ENCODE measurements around the gene STIM2.

Gene STIM2

GRCh38 chr4:26873391-26874026 lies 12.9 kb downstream of the STIM2 start:
- Mint-ChIP-seq H3K27ac (peak overlapping the region; percentile 92 to 93), H3K27me3 (no peaks in the 10 kb centered on the region), H3K4me3 (peak overlapping the region; percentile 58 to 68), H3K9me3 (peaks cover 0 to 8% of the 10 kb centered on the region in 2 donors), H3K4me1 (peaks cover 82% of the 10 kb centered on the region)
- DNase-seq (peak; percentile 64 to 90), ATAC-seq (peak; percentile 99)

DNA sequence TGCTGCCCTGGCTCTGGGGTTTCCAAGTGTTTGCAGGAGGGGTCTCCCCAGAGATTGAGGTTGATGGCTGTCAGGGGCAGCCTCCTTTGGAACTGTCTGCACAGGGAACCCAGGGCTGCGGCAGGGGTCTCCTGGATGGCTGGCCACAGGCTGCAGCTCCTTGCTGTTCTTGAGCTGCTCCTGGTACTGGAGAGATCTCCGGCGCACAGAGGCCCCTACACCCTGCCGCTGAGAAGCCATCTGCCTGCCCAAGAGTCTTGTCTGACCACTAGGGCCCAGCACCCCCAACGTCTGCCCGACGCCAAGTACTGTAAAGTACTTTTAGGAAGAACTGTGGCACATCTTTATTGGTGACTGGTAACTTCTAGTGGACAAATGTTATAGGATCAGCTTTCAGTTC lies 13.5 kb downstream of the STIM2 start:
- no peak for ATAC-seq
- peak overlapping the region in 1 of 2 donors; percentile 93 for H3K27ac Mint-ChIP-seq
- no peaks in the 10 kb centered on the region for H3K27me3 Mint-ChIP-seq
- H3K9me3 Mint-ChIP-seq, result peaks cover 0 to 8% of the 10 kb centered on the region in 2 donors
- H3K4me3 Mint-ChIP-seq, result peak overlapping the region in 1 of 2 donors; percentile 68
- peaks cover 82% of the 10 kb centered on the region for H3K4me1 Mint-ChIP-seq
- no peak for DNase-seq

DNA sequence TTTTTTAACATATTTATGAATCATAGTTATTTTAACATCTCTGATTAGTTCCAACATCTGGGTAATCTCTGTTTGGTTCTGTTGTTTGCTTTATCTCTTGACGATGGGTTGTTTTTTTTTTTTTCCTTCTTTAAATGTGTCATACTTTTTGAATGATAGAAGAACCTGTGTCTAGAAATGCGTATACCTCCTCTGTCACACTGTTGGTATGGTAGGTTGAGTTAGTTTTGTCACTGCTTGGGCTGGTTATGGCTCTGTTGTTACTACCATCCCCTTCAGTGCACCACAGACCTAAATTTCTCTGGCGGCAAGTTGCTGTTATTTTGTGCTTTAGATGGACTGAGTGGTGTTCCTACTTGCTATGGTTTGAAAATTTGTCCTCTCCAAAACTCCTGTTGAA lies 16.8 kb downstream of the STIM2 start:
- H3K9me3 Mint-ChIP-seq, result peaks cover 0 to 8% of the 10 kb centered on the region in 2 donors
- ATAC-seq (no peak), DNase-seq (no peak)
- no peaks in the 10 kb centered on the region for H3K27me3 Mint-ChIP-seq
- H3K27ac Mint-ChIP-seq, result peak overlapping the region; percentile 85 to 94
- peaks cover 84% of the 10 kb centered on the region for H3K4me1 Mint-ChIP-seq
- H3K4me3 Mint-ChIP-seq, result peak overlapping the region; percentile 27 to 64

- Mint-ChIP-seq H3K27me3 (no peaks in the 10 kb centered on the region), H3K27ac (peak overlapping the region; percentile 85 to 94), H3K4me1 (peaks cover 84% of the 10 kb centered on the region), H3K9me3 (peaks cover 0 to 8% of the 10 kb centered on the region in 2 donors), H3K4me3 (peak overlapping the region; percentile 59 to 64)
- DNase-seq, result no peak
- no peak for ATAC-seq
These were observed 17.3 kb downstream of the STIM2 start for GRCh38 chr4:26877961-26878360.

GRCh38 chr4:26878794-26879391 lies 18.3 kb downstream of the STIM2 start:
- H3K9me3 Mint-ChIP-seq, result peaks cover 0 to 8% of the 10 kb centered on the region in 2 donors
- peak overlapping the region; percentile 85 to 94 for H3K27ac Mint-ChIP-seq
- ATAC-seq (peak; percentile 80), DNase-seq (peak in 1 of 2 donors; percentile 30)
- H3K4me3 Mint-ChIP-seq, result peak overlapping the region; percentile 59 to 64
- peaks cover 81% of the 10 kb centered on the region for H3K4me1 Mint-ChIP-seq
- no peaks in the 10 kb centered on the region for H3K27me3 Mint-ChIP-seq

DNA sequence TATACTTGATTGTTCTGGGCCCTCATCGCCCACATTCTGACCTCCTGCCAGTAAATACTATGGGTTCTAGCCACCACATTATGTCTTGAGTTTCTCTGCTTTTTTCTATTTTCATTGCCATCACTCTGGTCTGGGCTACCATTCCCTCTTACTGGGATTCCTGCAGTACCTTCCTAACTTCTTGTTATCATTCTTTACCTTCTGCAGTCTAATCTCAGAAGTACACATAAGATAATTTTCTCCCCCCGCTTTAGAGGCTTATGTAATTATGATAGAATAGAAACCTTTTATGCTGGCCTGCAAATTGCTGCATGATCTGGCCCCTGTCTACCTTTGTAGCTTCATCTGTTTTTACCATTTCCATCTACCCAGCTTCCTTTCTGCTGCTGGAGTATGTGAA lies 19.2 kb downstream of the STIM2 start:
- peaks cover 0 to 8% of the 10 kb centered on the region in 2 donors for H3K9me3 Mint-ChIP-seq
- no peak for ATAC-seq
- no peak for DNase-seq
- peaks cover 79% of the 10 kb centered on the region for H3K4me1 Mint-ChIP-seq
- H3K27me3 Mint-ChIP-seq, result no peaks in the 10 kb centered on the region
- peak overlapping the region; percentile 4 to 64 for H3K4me3 Mint-ChIP-seq
- peak overlapping the region in 1 of 2 donors; percentile 5 for H3K27ac Mint-ChIP-seq

GRCh38 chr4:26884026-26884425 lies 23.4 kb downstream of the STIM2 start:
- peak; percentile 4 for ATAC-seq
- Mint-ChIP-seq H3K27me3 (no peaks in the 10 kb centered on the region), H3K9me3 (no peaks in the 10 kb centered on the region), H3K4me1 (peaks cover 79% of the 10 kb centered on the region), H3K4me3 (peak overlapping the region; percentile 60 to 80), H3K27ac (peak overlapping the region; percentile 95 to 97)
- DNase-seq, result no peak

DNA sequence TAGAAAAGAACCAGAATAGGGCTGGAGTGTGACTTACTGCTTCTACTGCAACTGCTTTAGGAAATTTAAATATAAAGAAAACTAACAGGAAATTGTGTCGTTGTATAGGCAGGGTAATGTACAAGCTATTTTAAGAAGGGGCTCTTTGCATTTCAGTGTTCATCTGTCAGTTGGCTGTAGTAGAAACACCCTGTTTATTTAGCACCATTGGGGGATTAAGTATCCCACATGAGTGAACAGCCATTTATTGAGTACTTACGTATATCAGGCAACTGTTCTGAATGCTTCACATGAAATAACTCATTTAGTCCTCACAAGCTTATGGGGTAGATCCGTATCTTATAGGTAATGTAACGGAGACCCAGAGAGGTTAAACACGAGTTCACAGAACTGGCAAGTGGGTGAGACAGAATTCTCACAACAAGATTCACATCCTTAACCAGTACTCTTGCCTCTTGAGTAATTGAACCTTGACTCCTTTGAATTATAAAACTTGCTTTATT lies 23.9 kb downstream of the STIM2 start:
- Mint-ChIP-seq H3K9me3 (no peaks in the 10 kb centered on the region), H3K27me3 (no peaks in the 10 kb centered on the region), H3K4me3 (peak overlapping the region; percentile 60 to 80), H3K4me1 (peaks cover 74% of the 10 kb centered on the region), H3K27ac (peak overlapping the region; percentile 95 to 97)
- DNase-seq (no peak), ATAC-seq (peak; percentile 84)

- H3K4me3 Mint-ChIP-seq, result peak overlapping the region; percentile 52 to 91
- H3K4me1 Mint-ChIP-seq, result peaks cover 64% of the 10 kb centered on the region
- peaks cover 0 to 6% of the 10 kb centered on the region in 2 donors for H3K9me3 Mint-ChIP-seq
- DNase-seq (no peak), ATAC-seq (peak; percentile 73)
- H3K27ac Mint-ChIP-seq, result peak overlapping the region in 1 of 2 donors; percentile 95
- H3K27me3 Mint-ChIP-seq, result no peaks in the 10 kb centered on the region
These were observed 25.3 kb downstream of the STIM2 start for GRCh38 chr4:26885912-26886274.

GRCh38 chr4:26887143-26887542 lies 26.5 kb downstream of the STIM2 start:
- no peaks in the 10 kb centered on the region for H3K27me3 Mint-ChIP-seq
- peak overlapping the region; percentile 49 to 83 for H3K27ac Mint-ChIP-seq
- peak overlapping the region; percentile 77 to 91 for H3K4me3 Mint-ChIP-seq
- no peak for ATAC-seq
- peaks cover 5 to 10% of the 10 kb centered on the region in 2 donors for H3K9me3 Mint-ChIP-seq
- peaks cover 62% of the 10 kb centered on the region for H3K4me1 Mint-ChIP-seq
- no peak for DNase-seq

DNA sequence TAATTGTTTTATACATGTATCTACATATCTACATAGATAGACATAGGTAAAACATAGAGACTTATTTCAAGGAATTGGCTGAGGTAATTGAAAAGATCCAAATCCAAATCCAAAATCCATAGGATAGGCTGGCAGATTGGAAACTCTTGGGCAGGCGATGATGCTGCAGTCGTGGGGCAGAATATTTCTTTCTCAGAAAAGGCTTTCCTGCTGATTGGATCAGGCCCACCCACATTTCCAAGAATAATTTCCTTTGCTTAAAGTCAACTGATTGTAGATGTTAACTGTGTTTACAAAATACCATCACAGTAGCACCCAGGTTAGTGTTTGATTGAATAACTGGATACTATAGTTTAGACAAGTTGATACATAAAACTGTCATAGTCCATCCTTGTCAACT lies 27.2 kb downstream of the STIM2 start:
- no peak for DNase-seq
- ATAC-seq, result no peak
- no peak overlapping the region for H3K27ac Mint-ChIP-seq
- H3K9me3 Mint-ChIP-seq, result peaks cover 7 to 10% of the 10 kb centered on the region in 2 donors
- no peak overlapping the region for H3K4me3 Mint-ChIP-seq
- no peaks in the 10 kb centered on the region for H3K27me3 Mint-ChIP-seq
- H3K4me1 Mint-ChIP-seq, result peaks cover 62% of the 10 kb centered on the region

GRCh38 chr4:26889356-26889755 lies 28.7 kb downstream of the STIM2 start:
- DNase-seq, result no peak
- peaks cover 7 to 10% of the 10 kb centered on the region in 2 donors for H3K9me3 Mint-ChIP-seq
- ATAC-seq, result no peak
- no peak overlapping the region for H3K27ac Mint-ChIP-seq
- peaks cover 62% of the 10 kb centered on the region for H3K4me1 Mint-ChIP-seq
- no peaks in the 10 kb centered on the region for H3K27me3 Mint-ChIP-seq
- H3K4me3 Mint-ChIP-seq, result no peak overlapping the region

DNA sequence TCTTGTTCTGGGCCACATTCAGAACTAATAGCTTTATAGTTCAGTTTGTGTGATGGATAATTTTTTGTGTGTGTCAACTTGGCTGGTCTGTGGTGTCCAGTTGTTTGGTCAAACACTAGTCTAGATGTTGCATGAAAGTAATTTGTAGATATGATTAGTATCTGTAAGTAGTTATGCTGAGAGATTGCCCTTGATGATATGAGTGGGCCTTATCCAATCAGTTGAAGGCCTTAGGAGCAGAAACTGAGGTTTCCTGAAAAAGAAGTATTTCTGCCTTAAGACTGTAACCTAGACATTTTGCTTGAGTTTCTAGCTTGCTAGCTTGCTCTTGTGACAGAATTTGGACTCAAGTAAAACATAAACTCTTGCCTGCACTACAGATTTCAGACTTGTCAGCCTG lies 30.4 kb downstream of the STIM2 start:
- Mint-ChIP-seq H3K4me1 (peaks cover 64% of the 10 kb centered on the region), H3K9me3 (peaks cover 7 to 10% of the 10 kb centered on the region in 2 donors), H3K4me3 (no peak overlapping the region), H3K27ac (no peak overlapping the region), H3K27me3 (no peaks in the 10 kb centered on the region)
- DNase-seq (no peak), ATAC-seq (no peak)

DNA sequence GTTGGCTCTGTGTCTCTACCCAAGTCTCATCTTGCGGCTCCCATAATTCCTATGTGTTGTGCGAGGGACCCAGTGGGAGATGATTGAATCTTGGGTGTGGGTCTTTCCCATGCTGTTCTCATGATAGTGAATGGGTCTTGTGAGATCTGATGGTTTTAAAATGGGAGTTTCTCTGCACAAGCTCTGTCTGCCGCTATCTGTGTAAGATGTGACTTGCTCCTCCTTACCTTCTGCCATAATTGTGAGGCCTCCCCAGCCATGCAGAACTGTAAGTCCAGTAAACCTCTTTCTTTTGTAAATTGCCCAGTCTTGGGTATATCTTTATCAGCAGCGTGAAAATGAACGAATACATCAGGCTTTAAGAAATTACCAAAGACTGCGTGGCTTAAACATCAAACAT lies 31.2 kb downstream of the STIM2 start:
- Mint-ChIP-seq H3K27me3 (no peaks in the 10 kb centered on the region), H3K4me3 (no peak overlapping the region), H3K9me3 (peaks cover 7 to 10% of the 10 kb centered on the region in 2 donors), H3K4me1 (peaks cover 64% of the 10 kb centered on the region), H3K27ac (peak overlapping the region in 1 of 2 donors; percentile 42)
- no peak for DNase-seq
- no peak for ATAC-seq

- H3K27ac Mint-ChIP-seq, result no peak overlapping the region
- H3K4me3 Mint-ChIP-seq, result peak overlapping the region in 1 of 2 donors; percentile 14
- ATAC-seq (peak; percentile 82), DNase-seq (no peak)
- peaks cover 7 to 10% of the 10 kb centered on the region in 2 donors for H3K9me3 Mint-ChIP-seq
- H3K4me1 Mint-ChIP-seq, result peaks cover 64% of the 10 kb centered on the region
- no peaks in the 10 kb centered on the region for H3K27me3 Mint-ChIP-seq
These were observed 32.0 kb downstream of the STIM2 start for GRCh38 chr4:26892480-26893150.

- Mint-ChIP-seq H3K9me3 (peaks cover 7 to 10% of the 10 kb centered on the region in 2 donors), H3K27ac (no peak overlapping the region), H3K27me3 (no peaks in the 10 kb centered on the region), H3K4me1 (peaks cover 63% of the 10 kb centered on the region), H3K4me3 (peak overlapping the region in 1 of 2 donors; percentile 25)
- DNase-seq, result no peak
- no peak for ATAC-seq
These were observed 32.9 kb downstream of the STIM2 start for GRCh38 chr4:26893491-26893890.
